Endothelial cell of coronary artery (primary cell): ENCODE results near the gene DDX21. TPM values are rescaled to one million over a fixed set of nuclear protein-coding genes. Genes with fewer than 3 reads are reported as not detected.

ENCODE experiments used
- total RNA-seq: library from RNA; depleted of rRNA; stranded (reverse); fragments of >200 nt; gene quantifications from 2 replicates; pipeline ENCODE4 v1.2.3, GENCODE V29; 2014

The DDX21 gene
- 120 TPM in 2 replicates for total RNA-seq

GRCh38 chr10:68955832-68956532 lies at the start of gene DDX21:
Gene DDX21 (plus strand): TSS chr10:68956170. CDS start chr10:68956226, 56 bp downstream.

DNA sequence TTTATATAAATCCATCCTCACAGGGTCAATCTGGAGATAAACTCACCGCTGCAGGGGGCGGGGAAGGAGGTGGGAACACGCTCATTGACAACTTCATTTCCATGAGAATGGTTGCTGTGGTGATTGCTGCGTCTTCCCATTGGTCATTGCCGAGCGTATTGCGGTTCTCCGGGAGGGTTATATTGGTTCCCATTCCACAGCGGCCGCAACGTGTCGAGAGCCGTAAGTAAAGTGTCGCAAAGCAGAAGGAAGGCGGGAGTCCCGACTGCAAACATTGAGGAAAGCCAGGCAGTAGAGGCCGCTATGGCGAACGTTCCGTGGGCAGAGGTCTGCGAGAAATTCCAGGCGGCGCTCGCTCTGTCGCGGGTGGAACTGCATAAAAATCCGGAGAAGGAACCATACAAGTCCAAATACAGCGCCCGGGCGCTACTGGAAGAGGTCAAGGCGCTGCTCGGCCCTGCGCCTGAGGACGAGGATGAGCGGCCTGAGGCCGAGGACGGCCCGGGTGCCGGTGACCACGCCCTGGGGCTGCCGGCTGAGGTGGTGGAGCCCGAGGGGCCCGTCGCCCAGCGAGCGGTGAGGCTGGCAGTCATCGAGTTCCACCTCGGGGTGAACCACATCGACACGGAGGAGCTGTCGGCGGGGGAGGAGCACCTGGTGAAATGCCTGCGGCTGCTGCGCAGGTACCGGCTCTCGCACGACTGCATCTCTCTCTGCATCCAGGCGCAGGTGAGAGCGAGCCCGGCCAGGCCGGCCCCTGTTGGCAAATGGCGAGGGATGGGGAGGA lies 32.8 kb downstream of the DDX21 start, which contains the start of gene KIFBP:
TSS of gene KIFBP (plus strand) at position 274 of the 787 bp plus-strand sequence. CDS start at position 304, 30 bp downstream.

Other genes with a start within 250 kb of the DDX21 start
- 28.1 and 34.5 TPM in 2 replicates for gene CCAR1, start 234.9 kb upstream of the DDX21 start, total RNA-seq
- 0.09 TPM in 2 replicates for gene STOX1, start 128.6 kb upstream of the DDX21 start, total RNA-seq
- 37.8 and 52.0 TPM in 2 replicates for gene DDX50, start 54.9 kb upstream of the DDX21 start, total RNA-seq
- gene KIFBP, start 32.6 kb downstream of the DDX21 start, total RNA-seq, result 28.1 and 39.1 TPM in 2 replicates
- gene SRGN, start 131.9 kb downstream of the DDX21 start, total RNA-seq, result 961 and 1,471 TPM in 2 replicates
- gene VPS26A, start 168.0 kb downstream of the DDX21 start, total RNA-seq, result 31.3 and 35.5 TPM in 2 replicates
- 21.8 and 26.0 TPM in 2 replicates for gene SUPV3L1, start 224.1 kb downstream of the DDX21 start, total RNA-seq